NCI-H748 (cell line): ENCODE measurements around the gene RFX6.

ENCODE experiments used
- DNase-seq: peaks from one replicate; lab custom pipeline; 2025; ENCODE audit not compliant: unreplicated experiment; lab: John Stamatoyannopoulos, UW

Gene RFX6

GRCh38 chr6:116969211-116969863 is 92.3 kb downstream of the RFX6 start:
- peak; percentile 72 for DNase-seq

- DNase-seq: peak; percentile 59
Observed at GRCh38 chr6:116971959-116972358, 94.9 kb downstream of the RFX6 start.

GRCh38 chr6:116973976-116974375 is 96.9 kb downstream of the RFX6 start:
- DNase-seq: no peak

- DNase-seq: no peak
Observed at GRCh38 chr6:116974526-116975316, 97.7 kb downstream of the RFX6 start.

- no peak for DNase-seq
Observed at GRCh38 chr6:116975600-116975999, 98.6 kb downstream of the RFX6 start.

- DNase-seq: no peak
Observed at GRCh38 chr6:116979560-116979959, 102.5 kb downstream of the RFX6 start.
